Heart left ventricle (tissue), 16 donors: ENCODE measurements around the gene PAX5. TPM values are rescaled to one million over a fixed set of nuclear protein-coding genes. Genes with fewer than 3 reads are reported as not detected.

ENCODE experiments used
- ATAC-seq, 4 donors: fragments of 200-7000 bp; cut with Tn5 transposase; one replicate each; pipeline ENCODE4 v1.9.1; 2020 to 2022; ENCODE audit warnings: moderate library complexity in 4 of 4, mild to moderate bottlenecking in 3 of 4, moderate number of reproducible peaks in 1 of 4
- DNase-seq, 5 donors: peaks; one replicate each; pipeline ENCODE4 v3.0.0-alpha.2; 2020
- H3K27ac ChIP-seq, 12 donors: fragments of 200-600 bp; sonication (generic) in 4 of 12; one replicate each; pipeline versions ENCODE4 v1.5.0 to v1.8.0; 2016 to 2022; ENCODE audit warnings: mild to moderate bottlenecking in 2 of 12
- H3K27me3 ChIP-seq, 9 donors: fragments of 200-600 bp; sonication (generic) in 2 of 9; one replicate each; pipeline versions ENCODE4 v1.5.1 to v1.8.0; 2016 to 2022; ENCODE audit warnings: mild to moderate bottlenecking in 3 of 9
- H3K36me3 ChIP-seq, 9 donors: fragments of 200-600 bp; sonication (generic) in 2 of 9; one replicate each; pipeline versions ENCODE4 v1.5.0 to v1.8.0; 2018 to 2022; ENCODE audit warnings: mild to moderate bottlenecking in 2 of 9
- H3K4me1 ChIP-seq, 12 donors: fragments of 200-600 bp; sonication (generic) in 4 of 12; one replicate each; pipeline versions ENCODE4 v1.5.0 to v1.8.0; 2016 to 2022; ENCODE audit warnings: mild to moderate bottlenecking in 3 of 12
- H3K4me3 ChIP-seq, 12 donors: fragments of 200-600 bp; sonication (generic) in 4 of 12; one replicate each; pipeline versions ENCODE4 v1.5.0 to v1.8.0; 2017 to 2022; ENCODE audit warnings: mild to moderate bottlenecking in 9 of 12, moderate library complexity in 4 of 12
- H3K9me3 ChIP-seq, 12 donors: fragments of 200-600 bp; sonication (generic) in 4 of 12; one replicate each; pipeline versions ENCODE4 v1.5.0 to v1.8.0; 2016 to 2022; ENCODE audit warnings: mild to moderate bottlenecking in 1 of 12
- POLR2A ChIP-seq, 2 donors: fragments of 450-650 bp; IDR thresholded peaks; one replicate each; pipeline ENCODE4 v1.6.1; 2017; ENCODE audit warnings: antibody characterized with exemption in 2 of 2, mild to moderate bottlenecking in 2 of 2, moderate library complexity in 2 of 2
- WGBS, 4 donors: extraction: QIAGEN DNeasy Blood & Tissue Kit in 2 of 4; methylation state at CpG; one replicate each; pipeline versions ENCODE4 v1.1.5 to v1.1.7; 2013 to 2018; 5-methylcytosine and 5-hydroxymethylcytosine counted together
- intact Hi-C, 10 donors: fragments of 100-400 bp; cut with DNase I; formaldehyde crosslinking; loops; one replicate each; pipeline versions ENCODE4 v1.11.1 to v1.14.2; 2022
- polyA plus RNA-seq, 2 donors: library from polyadenylated mRNA; stranded (reverse); fragments of 200-250 nt; gene quantifications; one replicate each; pipeline ENCODE4 v1.2.3, GENCODE V29; 2013
- total RNA-seq, 9 donors: library from RNA; depleted of rRNA in 2 of 9; stranded (reverse); fragments of >200 nt in 2 of 9; fragmentation: NEBNext Ultra II Directional in 3 of 9; extraction: Animal tissue kit (Norgen Biotek cat#: 25700) in 3 of 9; gene quantifications; one replicate each; pipeline versions ENCODE4 v1.1.0 to v1.2.4, GENCODE V29; 2016 to 2023
- TF ChIP-seq, protein P1 (sequence below), 12 donors: fragments of 200-600 bp; sonication (generic) in 4 of 12; IDR thresholded peaks; one replicate each; pipeline versions ENCODE4 v1.5.0 to v1.8.0; 2018 to 2022; ENCODE audit warnings: antibody characterized with exemption in 12 of 12, mild to moderate bottlenecking in 5 of 12
- donor health status: ischemic (EF 13 %, LVEDD 7.1; RV severe dilation, severe dysfunction).
- donor health status: healthy with polysubstance abuse.
- donor health status: DM: no; HTN: yes; CAD: no.
- donor health status: DM: no; HTN: no; CAD: no.
- donor health status: ischemic (EF 25% LVEDD 6.9; RV normal size, moderate dysfunction).
- donor health status: ischemic (EF 25% LVEDD 5.7; RV mildly dilated, moderate dysfunction).
- donor health status: healthy.
- donor health status: DM: yes; HTN: yes; CAD: no.
- donor health status: ischemic (EF 35%, LVEDD 5.7; RV mildly dilated, moderate dysfunction).
- donor health status: nonischemic (EF 11% LVEDD 7.7; RV severe dilation, severe dysfunction).
- donor health status: DM: yes; HTN: yes; CAD: no.
- donor health status: PGD.
- donor health status: ischemic (EF 29% LVEDD 5.4; RV normal size, mild dysfunction).
- donor health status: nonischemic (EF 23%, LVEDD 6.1; RV moderate dilation, normal function).

PAX5 gene
- total and polyA plus RNA-seq, 11 donors: 0.01 to 0.37 (median 0.08) TPM; not detected in 7

DNA sequence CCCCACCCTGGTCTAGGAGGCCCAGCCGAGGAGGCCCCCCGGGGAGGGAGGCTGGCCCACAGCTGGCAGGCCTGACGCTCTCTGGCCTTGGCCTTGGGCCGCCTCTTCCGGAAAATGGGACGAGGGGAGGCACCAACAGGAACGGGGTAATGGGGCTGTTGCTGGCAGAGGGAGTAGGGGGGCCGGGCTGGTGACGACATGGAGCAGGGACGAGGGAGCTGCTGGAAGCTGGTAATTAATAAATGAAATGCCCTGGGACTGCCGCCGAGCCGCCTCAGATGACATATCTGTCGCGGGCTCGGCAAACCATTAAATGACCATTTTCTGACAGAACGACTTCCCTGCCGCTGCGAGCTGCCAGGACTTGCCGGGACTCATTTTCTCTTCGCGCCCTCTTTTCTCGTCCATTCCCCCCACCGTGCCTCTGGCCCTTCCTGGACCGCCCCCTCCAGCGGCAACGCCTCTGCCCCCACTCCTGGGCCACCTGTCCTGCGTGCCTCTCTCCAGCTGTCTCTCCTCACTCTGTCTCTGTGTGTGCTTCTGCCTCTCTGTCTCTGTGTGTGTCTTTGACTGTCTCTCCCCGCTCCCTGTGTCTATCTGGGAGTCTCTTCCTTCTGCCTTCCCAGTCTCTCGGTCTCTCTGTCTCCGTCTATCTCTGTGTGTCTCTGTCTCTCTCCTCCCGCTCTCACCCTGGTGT, 215.7 kb downstream of the PAX5 start:
- intact Hi-C loops: no loop called here
- H3K36me3 ChIP-seq: no peaks in the 10 kb centered on the region
- peaks cover 3 to 63% (median 24%) of the 10 kb centered on the region in 9 donors for H3K27me3 ChIP-seq
- peak overlapping the region in 11 of 12 donors; percentile 7 to 49 (median 33) for H3K4me3 ChIP-seq
- peaks cover 0 to 12% (median 0%) of the 10 kb centered on the region in 12 donors for H3K4me1 ChIP-seq
- no peak overlapping the region for H3K27ac ChIP-seq
- ATAC-seq (peak in 3 of 4 donors; percentile 14 to 50 (median 48)), DNase-seq (no peak)
- 11 to 18% (median 14%) methylated on average over 31 to 32 of the region's 32 CpGs for WGBS, 4 donors
- TF ChIP-seq, protein P1, sequence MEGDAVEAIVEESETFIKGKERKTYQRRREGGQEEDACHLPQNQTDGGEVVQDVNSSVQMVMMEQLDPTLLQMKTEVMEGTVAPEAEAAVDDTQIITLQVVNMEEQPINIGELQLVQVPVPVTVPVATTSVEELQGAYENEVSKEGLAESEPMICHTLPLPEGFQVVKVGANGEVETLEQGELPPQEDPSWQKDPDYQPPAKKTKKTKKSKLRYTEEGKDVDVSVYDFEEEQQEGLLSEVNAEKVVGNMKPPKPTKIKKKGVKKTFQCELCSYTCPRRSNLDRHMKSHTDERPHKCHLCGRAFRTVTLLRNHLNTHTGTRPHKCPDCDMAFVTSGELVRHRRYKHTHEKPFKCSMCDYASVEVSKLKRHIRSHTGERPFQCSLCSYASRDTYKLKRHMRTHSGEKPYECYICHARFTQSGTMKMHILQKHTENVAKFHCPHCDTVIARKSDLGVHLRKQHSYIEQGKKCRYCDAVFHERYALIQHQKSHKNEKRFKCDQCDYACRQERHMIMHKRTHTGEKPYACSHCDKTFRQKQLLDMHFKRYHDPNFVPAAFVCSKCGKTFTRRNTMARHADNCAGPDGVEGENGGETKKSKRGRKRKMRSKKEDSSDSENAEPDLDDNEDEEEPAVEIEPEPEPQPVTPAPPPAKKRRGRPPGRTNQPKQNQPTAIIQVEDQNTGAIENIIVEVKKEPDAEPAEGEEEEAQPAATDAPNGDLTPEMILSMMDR (IDR thresholded peaks at IDR 0.05): no peak
- no peak for TF ChIP-seq POLR2A (IDR thresholded peaks at IDR 0.05)
- H3K9me3 ChIP-seq: no peaks in the 10 kb centered on the region

GRCh38 chr9:36817160-36817834, 216.8 kb downstream of the PAX5 start:
- intact Hi-C loops: no loop called here
- H3K9me3 ChIP-seq: no peaks in the 10 kb centered on the region
- H3K4me1 ChIP-seq: peaks cover 0 to 12% (median 0%) of the 10 kb centered on the region in 12 donors
- TF ChIP-seq POLR2A (IDR thresholded peaks at IDR 0.05): no peak
- TF ChIP-seq, protein P1 (IDR thresholded peaks at IDR 0.05): no peak
- DNase-seq: no peak
- H3K27ac ChIP-seq: no peak overlapping the region
- ATAC-seq: no peak
- no peak overlapping the region for H3K4me3 ChIP-seq
- H3K36me3 ChIP-seq: no peaks in the 10 kb centered on the region
- WGBS, 4 donors: 59 to 62% (median 61%) methylated on average over 4 of the region's 4 CpGs
- H3K27me3 ChIP-seq: peaks cover 3 to 63% (median 24%) of the 10 kb centered on the region in 9 donors

DNA sequence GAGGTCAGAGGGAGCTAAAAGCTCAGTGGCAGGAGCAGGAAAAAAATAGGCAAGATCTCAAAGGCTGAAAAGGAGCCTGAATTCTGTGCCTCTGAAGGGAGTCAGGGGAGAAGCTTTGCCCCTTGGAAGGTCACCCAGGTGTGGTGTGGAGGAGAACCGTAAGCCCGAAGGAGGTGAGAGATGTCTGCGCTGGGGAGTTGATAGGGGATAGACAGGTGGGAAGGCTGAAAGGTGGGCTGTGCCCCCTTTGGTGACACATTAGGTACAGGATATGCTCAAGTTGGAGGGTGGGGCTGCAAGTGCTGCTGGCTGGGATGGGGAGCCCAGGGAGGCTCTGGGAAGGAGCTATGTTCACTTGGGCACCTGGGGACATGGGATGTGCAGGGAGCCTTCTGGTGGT, 217.7 kb downstream of the PAX5 start:
- Histone ChIP-seq H3K36me3 (no peaks in the 10 kb centered on the region), H3K4me3 (no peak overlapping the region), H3K27me3 (peaks cover 3 to 63% (median 24%) of the 10 kb centered on the region in 9 donors), H3K4me1 (peaks cover 0 to 12% (median 0%) of the 10 kb centered on the region in 12 donors), H3K27ac (no peak overlapping the region), H3K9me3 (no peaks in the 10 kb centered on the region)
- ATAC-seq: no peak
- 90 to 96% (median 92%) methylated on average over 3 of the region's 3 CpGs for WGBS, 4 donors
- intact Hi-C loops: no loop called here
- DNase-seq: no peak
- TF ChIP-seq, protein P1 (IDR thresholded peaks at IDR 0.05): no peak
- TF ChIP-seq POLR2A (IDR thresholded peaks at IDR 0.05): no peak

DNA sequence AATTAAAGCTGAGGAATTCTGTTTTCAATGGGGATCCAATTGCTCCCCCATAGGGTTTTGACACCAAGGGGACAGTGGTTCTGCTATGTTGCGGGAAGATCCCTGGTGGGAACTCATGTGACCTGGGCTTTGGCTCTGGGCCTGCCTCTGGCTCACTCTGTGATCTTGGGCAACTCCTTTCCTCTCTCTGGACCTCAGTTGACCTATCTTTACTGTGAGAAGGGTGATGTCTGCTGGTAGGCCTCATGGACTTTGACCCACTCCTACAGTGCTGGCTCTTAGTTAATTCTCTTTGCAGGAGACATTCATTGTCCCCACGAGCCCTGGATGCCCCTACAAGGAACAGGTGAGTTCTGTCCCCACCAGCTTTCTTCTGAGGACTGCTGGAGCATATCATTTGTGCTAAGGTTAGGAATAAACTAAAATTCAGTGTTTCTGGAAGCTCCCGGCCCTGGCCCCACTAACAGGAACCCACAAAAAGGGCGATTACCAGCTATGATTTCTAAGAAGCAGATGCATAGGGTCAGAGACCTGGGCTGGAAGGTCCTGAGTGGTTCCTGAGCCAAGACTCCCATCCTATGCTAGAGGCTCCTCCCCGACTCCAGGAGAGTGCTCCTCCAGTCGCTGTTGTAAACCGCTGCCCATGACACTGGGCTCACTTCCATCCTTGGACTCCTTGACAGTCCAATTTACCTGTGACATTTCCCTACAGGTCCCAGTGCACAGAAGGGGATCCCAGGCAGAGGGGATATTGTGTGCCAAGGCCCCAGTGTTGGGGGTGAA, 218.3 kb downstream of the PAX5 start:
- DNase-seq: no peak
- WGBS, 4 donors: 79 to 88% (median 86%) methylated on average over 7 of the region's 7 CpGs
- TF ChIP-seq POLR2A (IDR thresholded peaks at IDR 0.05): no peak
- TF ChIP-seq, protein P1 (IDR thresholded peaks at IDR 0.05): no peak
- Histone ChIP-seq H3K27ac (no peak overlapping the region), H3K4me1 (peaks cover 0 to 12% (median 0%) of the 10 kb centered on the region in 12 donors), H3K36me3 (no peaks in the 10 kb centered on the region), H3K9me3 (no peaks in the 10 kb centered on the region), H3K27me3 (peaks cover 3 to 63% (median 24%) of the 10 kb centered on the region in 9 donors), H3K4me3 (no peak overlapping the region)
- no peak for ATAC-seq
- intact Hi-C loops: no loop called here
